Suprapubic skin (tissue), 4 donors: Measurements from ENCODE around the gene NOD1. TPM values are rescaled to one million over a fixed set of nuclear protein-coding genes. Genes with fewer than 3 reads are reported as not detected.

Experiments
- DNase-seq, 2 donors: peaks; one replicate each; pipeline ENCODE4 v3.0.0-alpha.2; 2019; ENCODE audit warnings: low spot score in 2 of 2
- H3K27ac ChIP-seq: fragments of 200-600 bp; sonication (generic); one replicate; pipeline ENCODE4 v1.5.1; 2019
- H3K27me3 ChIP-seq: fragments of 200-600 bp; sonication (generic); one replicate; pipeline ENCODE4 v1.5.1; 2019
- H3K36me3 ChIP-seq: fragments of 200-600 bp; sonication (generic); one replicate; pipeline ENCODE4 v1.5.1; 2019
- H3K4me1 ChIP-seq: fragments of 200-600 bp; sonication (generic); one replicate; pipeline ENCODE4 v1.5.1; 2019
- H3K4me3 ChIP-seq: fragments of 200-600 bp; sonication (generic); one replicate; pipeline ENCODE4 v1.5.1; 2019; ENCODE audit warnings: mild to moderate bottlenecking
- H3K9me3 ChIP-seq: fragments of 200-600 bp; sonication (generic); one replicate; pipeline ENCODE4 v1.5.1; 2019
- EP300 ChIP-seq: sonication (generic); formaldehyde crosslinking; IDR thresholded peaks from one replicate; pipeline ENCODE4 v1.6.1; 2017; ENCODE audit warnings: antibody characterized with exemption
- POLR2A ChIP-seq, 2 donors: fragments of 450-650 bp; IDR thresholded peaks; one replicate each; pipeline ENCODE4 v1.6.1; 2017; ENCODE audit warnings: antibody characterized with exemption in 2 of 2, mild to moderate bottlenecking in 2 of 2, moderate library complexity in 2 of 2
- POLR2AphosphoS5 ChIP-seq, 3 donors: sonication (generic); formaldehyde crosslinking; IDR thresholded peaks; one replicate each; pipeline ENCODE4 v1.6.1; 2017; ENCODE audit warnings: antibody characterized with exemption in 3 of 3
- WGBS: methylation state at CpG from one replicate; pipeline ENCODE4 v1.1.5; 2018; 5-methylcytosine and 5-hydroxymethylcytosine counted together
- total RNA-seq, 4 donors: library from RNA; depleted of rRNA; stranded (reverse); fragments of >200 nt; gene quantifications; one replicate each; pipeline ENCODE4 v1.1.0, GENCODE V29; 2016
- TF ChIP-seq, protein P1 (sequence below), 2 donors: fragments of 200-600 bp in 1 of 2; fragments of 450-650 bp in 1 of 2; sonication (generic) in 1 of 2; IDR thresholded peaks; one replicate each; pipeline ENCODE4 v1.5.1; 2016 to 2019; ENCODE audit warnings: antibody characterized with exemption in 2 of 2, mild to moderate bottlenecking in 1 of 2, moderate library complexity in 1 of 2

NOD1 gene
- total RNA-seq, 4 donors from 2014 or later = 9.2 to 22.8 (median 13.4) TPM

DNA sequence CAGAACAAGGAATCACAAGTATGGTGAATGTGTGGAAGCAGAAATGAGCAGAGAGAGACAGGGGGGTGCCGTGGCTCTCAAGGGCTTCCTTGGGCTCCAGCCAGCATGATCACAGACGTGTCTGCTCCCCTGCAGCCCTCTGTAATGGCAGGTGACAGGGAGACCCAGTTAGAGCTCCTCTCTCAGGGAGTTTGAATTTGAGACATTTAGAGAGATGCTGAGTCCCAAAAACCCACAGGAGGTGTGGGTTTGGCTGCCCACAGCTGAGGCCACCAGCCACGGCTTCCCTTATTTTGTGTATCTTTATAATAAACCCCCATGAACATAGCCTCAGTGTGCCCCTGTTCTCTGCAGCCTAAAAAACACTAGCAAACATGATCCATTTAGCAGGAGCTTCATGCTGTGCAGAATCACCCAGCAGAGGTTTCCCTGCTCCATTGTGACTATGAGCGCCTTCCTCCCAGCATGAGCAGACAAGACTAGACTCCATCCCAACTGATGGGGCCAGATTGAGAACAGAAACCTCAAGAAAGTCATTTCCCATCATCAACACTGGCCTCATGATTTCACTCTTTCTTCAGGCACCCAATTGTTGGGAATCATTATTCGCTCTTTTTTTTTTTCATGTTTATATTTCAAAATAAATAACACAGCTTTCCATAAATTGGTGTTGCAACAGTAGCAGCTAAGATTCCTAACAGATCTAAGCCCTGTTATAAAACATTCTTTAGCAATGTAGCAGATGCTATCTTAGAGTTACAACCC is 13.4 kb downstream of the NOD1 start:
- Histone ChIP-seq H3K4me1 (peaks cover 49% of the 10 kb centered on the region), H3K4me3 (no peak overlapping the region), H3K36me3 (no peaks in the 10 kb centered on the region), H3K9me3 (no peaks in the 10 kb centered on the region), H3K27ac (peak overlapping the region; percentile 3), H3K27me3 (no peaks in the 10 kb centered on the region)
- no peak for TF ChIP-seq POLR2A (IDR thresholded peaks at IDR 0.05)
- TF ChIP-seq, protein P1, sequence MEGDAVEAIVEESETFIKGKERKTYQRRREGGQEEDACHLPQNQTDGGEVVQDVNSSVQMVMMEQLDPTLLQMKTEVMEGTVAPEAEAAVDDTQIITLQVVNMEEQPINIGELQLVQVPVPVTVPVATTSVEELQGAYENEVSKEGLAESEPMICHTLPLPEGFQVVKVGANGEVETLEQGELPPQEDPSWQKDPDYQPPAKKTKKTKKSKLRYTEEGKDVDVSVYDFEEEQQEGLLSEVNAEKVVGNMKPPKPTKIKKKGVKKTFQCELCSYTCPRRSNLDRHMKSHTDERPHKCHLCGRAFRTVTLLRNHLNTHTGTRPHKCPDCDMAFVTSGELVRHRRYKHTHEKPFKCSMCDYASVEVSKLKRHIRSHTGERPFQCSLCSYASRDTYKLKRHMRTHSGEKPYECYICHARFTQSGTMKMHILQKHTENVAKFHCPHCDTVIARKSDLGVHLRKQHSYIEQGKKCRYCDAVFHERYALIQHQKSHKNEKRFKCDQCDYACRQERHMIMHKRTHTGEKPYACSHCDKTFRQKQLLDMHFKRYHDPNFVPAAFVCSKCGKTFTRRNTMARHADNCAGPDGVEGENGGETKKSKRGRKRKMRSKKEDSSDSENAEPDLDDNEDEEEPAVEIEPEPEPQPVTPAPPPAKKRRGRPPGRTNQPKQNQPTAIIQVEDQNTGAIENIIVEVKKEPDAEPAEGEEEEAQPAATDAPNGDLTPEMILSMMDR (IDR thresholded peaks at IDR 0.05) = no peak
- no peak for TF ChIP-seq EP300
- no peak for TF ChIP-seq POLR2AphosphoS5 (IDR thresholded peaks at IDR 0.05)
- DNase-seq = no peak
- 81% methylated on average over 5 of the region's 5 CpGs for WGBS

DNA sequence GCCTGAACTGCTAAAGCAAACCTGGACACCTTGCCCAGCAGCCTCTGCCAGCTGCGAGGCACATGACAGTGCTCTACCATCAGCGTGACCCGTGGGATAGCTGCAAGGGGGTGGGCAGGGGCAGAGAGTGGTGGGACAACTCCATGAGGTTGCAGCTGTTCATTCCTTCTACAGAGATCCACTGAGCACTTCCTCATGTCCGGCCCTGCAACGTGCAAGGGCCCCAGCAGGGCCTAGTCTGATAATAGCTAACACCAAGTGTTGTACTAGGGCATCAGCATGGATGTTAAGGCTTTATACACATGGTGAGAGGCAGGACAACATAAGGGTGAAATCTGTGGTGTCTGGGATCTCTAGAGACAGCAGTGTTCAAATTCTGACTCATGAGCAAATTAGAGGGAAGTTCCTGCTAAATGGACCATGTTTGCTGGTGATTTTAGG is 14.3 kb downstream of the NOD1 start:
- no peak overlapping the region for H3K27ac ChIP-seq

DNA sequence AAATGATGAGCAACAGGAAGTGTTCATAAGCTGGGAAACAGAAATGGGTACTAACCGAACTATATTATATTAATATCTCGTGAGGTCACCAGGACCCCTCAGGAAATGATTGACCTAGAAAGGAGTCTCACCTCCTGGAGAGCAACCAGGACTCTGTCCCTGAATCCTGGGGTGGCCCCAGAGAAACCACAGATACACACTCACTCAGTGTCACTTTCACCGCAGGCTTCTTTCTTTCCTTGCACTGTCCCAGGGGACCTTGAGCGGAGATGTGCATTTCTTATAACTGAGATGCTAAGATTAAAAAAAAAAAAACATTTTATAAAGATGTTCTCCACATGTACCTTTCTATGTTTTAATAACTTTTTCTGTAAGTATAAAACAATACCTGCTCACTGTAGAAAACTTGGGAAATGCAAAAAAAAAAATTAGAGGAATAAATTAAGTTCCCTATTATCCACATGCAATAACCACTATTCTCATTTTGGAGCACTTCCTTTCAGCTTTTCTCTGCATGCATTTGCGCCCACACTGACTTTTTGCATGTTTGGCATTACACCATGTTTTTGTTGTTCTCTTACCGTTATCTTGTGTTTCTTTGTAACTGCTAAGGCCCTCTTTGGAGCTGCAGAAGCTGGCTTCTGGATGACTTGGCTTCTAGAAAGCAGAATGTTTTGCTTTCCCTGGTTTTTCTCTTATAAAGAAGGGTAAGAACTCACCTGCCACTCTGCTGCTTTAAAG is 15.0 kb downstream of the NOD1 start:
- 80% methylated on average over 6 of the region's 6 CpGs for WGBS
- H3K4me1 ChIP-seq = peaks cover 41% of the 10 kb centered on the region

More for the DNA sequence above, 14.3 kb downstream of the NOD1 start:
- peaks cover 41% of the 10 kb centered on the region for H3K4me1 ChIP-seq
- H3K27me3 ChIP-seq = no peaks in the 10 kb centered on the region
- H3K4me3 ChIP-seq = no peak overlapping the region
- H3K9me3 ChIP-seq = no peaks in the 10 kb centered on the region
- TF ChIP-seq, protein P1 (IDR thresholded peaks at IDR 0.05) = no peak
- TF ChIP-seq POLR2A (IDR thresholded peaks at IDR 0.05) (no peak), EP300 (no peak), POLR2AphosphoS5 (IDR thresholded peaks at IDR 0.05) (no peak)
- no peak for DNase-seq
- no peaks in the 10 kb centered on the region for H3K36me3 ChIP-seq
- 51% methylated on average over 5 of the region's 5 CpGs for WGBS

DNA sequence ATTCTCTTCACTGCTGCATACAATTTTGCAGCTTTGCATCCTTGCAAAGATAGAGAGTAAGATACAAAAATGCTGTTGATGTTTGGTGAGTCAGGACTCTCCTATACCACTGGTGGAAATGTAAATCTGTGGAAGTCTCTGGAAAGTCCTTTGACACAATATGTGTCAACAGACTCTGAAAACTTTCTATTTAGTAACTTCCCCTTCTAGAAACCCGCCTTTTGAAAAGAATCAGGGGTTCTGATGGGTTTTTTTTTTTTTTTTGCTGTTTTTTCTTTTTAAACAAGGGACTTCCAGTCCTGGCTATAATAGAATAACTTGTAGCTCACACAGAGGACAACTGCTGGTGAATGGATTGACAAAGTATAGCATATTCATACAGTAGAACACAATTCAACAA is 16.4 kb downstream of the NOD1 start:
- H3K9me3 ChIP-seq = no peaks in the 10 kb centered on the region
- WGBS = 78% methylated on average over 1 of the region's 1 CpG
- no peak overlapping the region for H3K4me3 ChIP-seq
- peaks cover 32% of the 10 kb centered on the region for H3K4me1 ChIP-seq
- no peaks in the 10 kb centered on the region for H3K27me3 ChIP-seq
- TF ChIP-seq, protein P1 (IDR thresholded peaks at IDR 0.05) = no peak
- TF ChIP-seq POLR2A (IDR thresholded peaks at IDR 0.05) = no peak
- TF ChIP-seq POLR2AphosphoS5 (IDR thresholded peaks at IDR 0.05) = no peak
- no peak for TF ChIP-seq EP300
- no peaks in the 10 kb centered on the region for H3K36me3 ChIP-seq
- no peak overlapping the region for H3K27ac ChIP-seq
- DNase-seq = no peak

More for the DNA sequence above, 15.0 kb downstream of the NOD1 start:
- TF ChIP-seq, protein P1 (IDR thresholded peaks at IDR 0.05) = no peak
- no peak for TF ChIP-seq POLR2AphosphoS5 (IDR thresholded peaks at IDR 0.05)
- TF ChIP-seq EP300 = no peak
- TF ChIP-seq POLR2A (IDR thresholded peaks at IDR 0.05) = no peak
- no peak overlapping the region for H3K27ac ChIP-seq
- no peak overlapping the region for H3K4me3 ChIP-seq
- no peak for DNase-seq
- no peaks in the 10 kb centered on the region for H3K27me3 ChIP-seq
- no peaks in the 10 kb centered on the region for H3K36me3 ChIP-seq
- no peaks in the 10 kb centered on the region for H3K9me3 ChIP-seq

DNA sequence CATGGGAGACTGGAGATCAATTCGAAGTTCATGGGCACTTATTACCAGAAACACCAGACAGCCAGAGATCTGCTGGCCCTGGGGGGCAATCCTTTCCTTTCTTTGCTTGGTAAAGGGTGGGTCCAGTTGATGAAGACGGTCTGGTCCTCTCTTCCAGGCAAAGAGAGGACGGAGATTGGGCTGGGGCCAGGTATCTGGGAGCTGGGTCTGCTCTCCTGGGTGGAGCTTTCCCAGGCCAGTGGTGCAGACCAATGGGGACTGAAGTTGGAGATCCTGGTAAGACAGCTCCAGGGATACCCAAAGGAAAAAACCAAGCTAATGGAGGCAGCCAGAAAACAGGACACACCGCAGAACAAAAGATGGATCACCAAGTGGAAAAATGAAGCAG is 18.3 kb downstream of the NOD1 start:
- Histone ChIP-seq H3K9me3 (no peaks in the 10 kb centered on the region), H3K36me3 (peaks cover 18% of the 10 kb centered on the region), H3K27ac (peak overlapping the region; percentile 28), H3K27me3 (no peaks in the 10 kb centered on the region), H3K4me1 (peaks cover 23% of the 10 kb centered on the region), H3K4me3 (no peak overlapping the region)
- WGBS = 80% methylated on average over 4 of the region's 4 CpGs
- no peak for DNase-seq
- TF ChIP-seq POLR2A (IDR thresholded peaks at IDR 0.05) = no peak
- no peak for TF ChIP-seq EP300
- TF ChIP-seq POLR2AphosphoS5 (IDR thresholded peaks at IDR 0.05) = no peak
- TF ChIP-seq, protein P1 (IDR thresholded peaks at IDR 0.05) = no peak
